ENCODE data around the gene LIME1.

LIME1 gene

DNA sequence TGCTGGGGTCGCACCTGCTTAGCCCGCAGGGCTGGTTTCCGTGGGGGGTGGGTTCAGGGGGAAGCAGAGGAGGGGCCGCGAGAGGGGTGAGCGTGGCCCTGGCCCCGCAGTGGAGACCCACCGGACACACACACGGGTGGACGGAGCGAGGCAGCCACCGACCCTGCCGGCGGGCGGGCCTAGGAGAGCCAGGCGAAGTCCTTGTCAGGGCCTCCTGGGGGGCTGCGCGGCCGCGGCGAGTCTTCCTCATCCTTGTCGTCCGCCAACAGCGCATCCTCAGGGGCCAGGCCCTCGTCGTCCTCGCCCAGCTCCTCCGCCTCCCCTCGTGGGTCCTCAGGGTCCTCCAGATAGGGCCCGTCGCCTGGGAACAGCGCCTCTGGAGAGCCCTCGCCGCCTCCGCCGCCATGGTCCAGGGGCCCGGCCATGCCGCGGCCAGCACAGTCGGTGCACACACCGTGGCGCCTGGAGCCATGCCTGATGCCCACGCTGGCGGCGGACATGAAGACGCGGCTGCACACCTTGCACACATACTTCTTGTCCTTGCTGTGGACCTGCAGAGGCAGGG is 10.4 kb downstream of the LIME1 start:
- H3K4me3 ChIP-seq (ENCODE audit: low read depth, low read length): no peak overlapping the region
- DNase-seq (ENCODE audit: low read depth): no peak
- TF ChIP-seq CTCF (IDR thresholded peaks at IDR 0.05; ENCODE audit: control insufficient read depth, extremely low read depth, insufficient read depth): no peak

DNA sequence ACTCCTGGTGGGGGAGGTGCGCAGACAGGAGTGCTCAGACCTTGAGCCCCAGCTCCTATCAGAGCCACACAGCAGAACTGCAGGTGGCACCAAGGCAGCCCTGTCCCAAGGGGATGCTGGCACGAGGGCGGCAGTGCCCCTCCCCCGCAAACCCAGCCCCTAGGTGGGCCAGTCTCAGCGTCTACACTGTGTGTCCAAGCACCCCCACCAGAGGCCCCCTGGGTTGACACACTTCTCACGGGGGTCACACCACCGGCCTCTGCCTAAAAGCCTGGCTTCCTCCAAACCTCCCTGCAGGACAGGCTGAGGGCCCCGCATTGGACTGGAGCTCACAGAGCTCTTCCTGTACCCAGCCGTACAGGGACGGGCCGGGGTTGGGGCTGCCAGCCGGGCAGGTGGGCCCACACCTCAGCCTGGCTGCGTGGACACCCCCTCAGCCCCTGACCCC is 11.2 kb downstream of the LIME1 start:
- DNase-seq (ENCODE audit: low read depth): no peak
- no peak for TF ChIP-seq CTCF (IDR thresholded peaks at IDR 0.05; ENCODE audit: control insufficient read depth, extremely low read depth, insufficient read depth)
- H3K4me3 ChIP-seq (ENCODE audit: low read depth, low read length): no peak overlapping the region

GRCh38 chr20:63748070-63748933 is 11.8 kb downstream of the LIME1 start:
- DNase-seq (ENCODE audit: low read depth): no peak
- no peak for TF ChIP-seq CTCF (IDR thresholded peaks at IDR 0.05; ENCODE audit: control insufficient read depth, extremely low read depth, insufficient read depth)

DNA sequence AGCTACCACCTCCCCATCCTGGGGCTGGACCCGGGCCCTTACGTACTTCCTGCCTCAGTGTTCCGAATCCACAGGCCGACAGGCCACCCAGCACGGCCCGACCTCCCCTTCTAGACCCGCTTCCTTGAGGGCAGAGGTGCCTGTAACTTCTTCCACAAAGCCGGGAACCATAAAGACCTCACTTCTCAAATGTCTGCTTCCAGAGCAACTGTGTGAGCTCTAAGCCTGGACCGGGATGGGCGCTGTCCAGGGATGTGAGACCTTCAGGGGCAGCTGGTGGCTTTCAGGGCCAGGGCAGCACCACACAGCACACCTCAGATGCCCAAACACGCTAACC is 12.4 kb downstream of the LIME1 start:
- H3K4me3 ChIP-seq (ENCODE audit: low read depth, low read length): no peak overlapping the region
- no peak for DNase-seq (ENCODE audit: low read depth)
- no peak for TF ChIP-seq CTCF (IDR thresholded peaks at IDR 0.05; ENCODE audit: control insufficient read depth, extremely low read depth, insufficient read depth)

More at GRCh38 chr20:63748070-63748933, 11.8 kb downstream of the LIME1 start:
- no peak overlapping the region for H3K4me3 ChIP-seq (ENCODE audit: low read depth, low read length)

DNA sequence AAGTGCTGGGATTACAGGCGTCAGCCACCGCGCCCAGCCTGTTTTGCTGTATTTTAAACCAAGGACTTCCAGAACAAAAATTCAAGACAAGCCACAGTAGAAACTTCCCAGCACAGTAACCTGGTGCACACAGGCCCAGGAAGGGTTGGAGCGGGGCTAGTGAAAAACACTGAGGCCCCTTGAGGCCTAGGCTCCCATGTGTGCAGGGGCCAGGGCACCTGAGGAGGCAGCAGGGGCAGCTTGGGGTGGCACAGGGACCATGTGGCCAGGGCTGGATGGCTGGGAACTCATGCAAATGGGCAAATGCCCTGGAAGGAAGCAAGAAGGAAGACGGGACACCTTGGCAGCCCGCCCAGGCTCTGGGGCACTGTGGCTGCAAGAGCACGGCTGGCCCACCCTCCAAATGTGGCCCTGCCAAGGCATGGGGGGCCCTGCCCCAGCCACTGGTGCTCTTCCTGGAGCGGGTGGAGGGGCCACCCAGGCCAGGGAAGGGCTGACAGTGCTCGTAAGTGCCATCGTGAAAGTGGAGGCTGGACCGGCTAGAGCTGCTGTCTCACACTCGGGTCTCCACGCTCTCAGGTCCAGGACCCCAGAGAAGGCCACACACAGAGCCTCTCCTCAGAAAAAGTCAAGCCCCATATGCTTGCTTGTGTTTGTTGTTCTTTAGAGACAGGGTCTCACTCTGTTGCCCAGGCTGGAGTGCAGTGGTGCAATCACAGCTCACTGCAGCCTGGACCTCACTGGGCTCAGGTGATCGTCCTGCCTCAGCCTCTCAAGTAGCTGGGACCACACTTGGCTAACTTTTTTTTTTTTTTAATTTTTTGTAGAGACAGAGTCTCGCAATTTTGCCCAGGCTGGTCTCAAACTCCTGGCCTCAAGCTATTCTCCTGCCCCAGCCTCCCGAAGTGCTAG is 13.4 kb downstream of the LIME1 start:
- TF ChIP-seq CTCF (IDR thresholded peaks at IDR 0.05; ENCODE audit: control insufficient read depth, extremely low read depth, insufficient read depth): no peak

GRCh38 chr20:63750807-63751470 is 14.5 kb downstream of the LIME1 start:
- TF ChIP-seq CTCF (IDR thresholded peaks at IDR 0.05; ENCODE audit: control insufficient read depth, extremely low read depth, insufficient read depth): no peak
- no peak for DNase-seq (ENCODE audit: low read depth)
- no peak overlapping the region for H3K4me3 ChIP-seq (ENCODE audit: low read depth, low read length)

More for the DNA sequence above, 13.4 kb downstream of the LIME1 start:
- H3K4me3 ChIP-seq (ENCODE audit: low read depth, low read length): no peak overlapping the region
- DNase-seq (ENCODE audit: low read depth): no peak

Measured in LNCaP clone FGC (cell line).